DOHH2 (cell line): Measurements from ENCODE around the gene N4BP2L2.

Experiments
- H3F3A ChIP-seq: fragments of 200-600 bp; sonication (generic), shearing (Covaris generic); 2 replicates; pipeline ENCODE4 v1.6.0; 2016; ENCODE audit warnings: antibody characterized with exemption, mild to moderate bottlenecking; ENCODE audit not compliant: control insufficient read depth, insufficient read depth
- H3K27ac ChIP-seq: fragments of 200-600 bp; sonication (generic); 2 replicates; pipeline ENCODE4 v1.5.1; 2014; ENCODE audit warnings: low read depth, mild to moderate bottlenecking, low read length, moderate library complexity
- H3K27me3 ChIP-seq: fragments of 200-600 bp; sonication (generic); 2 replicates; pipeline ENCODE4 v1.6.1; 2014; ENCODE audit warnings: mild to moderate bottlenecking, low read length, mixed read lengths; ENCODE audit not compliant: control insufficient read depth
- H3K36me3 ChIP-seq: fragments of 200-600 bp; sonication (generic); 2 replicates; pipeline ENCODE4 v1.6.1; 2014; ENCODE audit warnings: mild to moderate bottlenecking, low read length, moderate library complexity, mixed read lengths; ENCODE audit not compliant: control insufficient read depth
- H3K4me1 ChIP-seq: fragments of 200-600 bp; sonication (generic); 2 replicates; pipeline ENCODE4 v1.6.1; 2014; ENCODE audit warnings: mild to moderate bottlenecking, low read length, mixed read lengths; ENCODE audit not compliant: control insufficient read depth
- H3K4me2 ChIP-seq: fragments of 200-600 bp; sonication (generic); 2 replicates; pipeline ENCODE4 v1.6.0; 2014; ENCODE audit warnings: mild to moderate bottlenecking, low read length, moderate library complexity
- H3K4me3 ChIP-seq: fragments of 200-600 bp; sonication (generic); 2 replicates; pipeline ENCODE4 v1.5.1; 2014; ENCODE audit warnings: mild to moderate bottlenecking, low read length, mixed read lengths
- H3K79me2 ChIP-seq: fragments of 200-600 bp; sonication (generic); 2 replicates; pipeline ENCODE4 v1.6.1; 2014; ENCODE audit warnings: mild to moderate bottlenecking, low read length, mixed read lengths; ENCODE audit not compliant: control insufficient read depth
- H3K9me2 ChIP-seq: fragments of 200-600 bp; sonication (generic); replicated peaks from 2 replicates; pipeline ENCODE4 v1.6.1; 2014; ENCODE audit warnings: mild to moderate bottlenecking, low read length, mixed read lengths; ENCODE audit not compliant: control insufficient read depth
- H3K9me3 ChIP-seq: fragments of 200-600 bp; sonication (generic); 2 replicates; pipeline ENCODE4 v1.6.1; 2014; ENCODE audit warnings: antibody characterized with exemption, low read length, mixed read lengths; ENCODE audit not compliant: control insufficient read depth, insufficient read depth
- H4K20me1 ChIP-seq: fragments of 200-600 bp; sonication (generic); 2 replicates; pipeline ENCODE4 v1.6.0; 2014; ENCODE audit warnings: low read depth, mild to moderate bottlenecking, antibody characterized with exemption, low read length, moderate library complexity; ENCODE audit not compliant: control insufficient read depth, insufficient read depth
- EZH2phosphoT487 ChIP-seq: fragments of 200-600 bp; sonication (generic); IDR thresholded peaks from 2 replicates; pipeline ENCODE4 v1.6.1; 2017; ENCODE audit warnings: borderline replicate concordance, mild to moderate bottlenecking, antibody characterized with exemption, low read length, moderate library complexity, mixed read lengths
- TF ChIP-seq, protein P1 (sequence below): fragments of 200-600 bp; sonication (generic); IDR thresholded peaks from one replicate; pipeline ENCODE4 v1.5.1; 2014; ENCODE audit warnings: antibody characterized with exemption, mild to moderate bottlenecking, low read depth, low read length; ENCODE audit not compliant: poor library complexity, severe bottlenecking

Gene N4BP2L2

DNA sequence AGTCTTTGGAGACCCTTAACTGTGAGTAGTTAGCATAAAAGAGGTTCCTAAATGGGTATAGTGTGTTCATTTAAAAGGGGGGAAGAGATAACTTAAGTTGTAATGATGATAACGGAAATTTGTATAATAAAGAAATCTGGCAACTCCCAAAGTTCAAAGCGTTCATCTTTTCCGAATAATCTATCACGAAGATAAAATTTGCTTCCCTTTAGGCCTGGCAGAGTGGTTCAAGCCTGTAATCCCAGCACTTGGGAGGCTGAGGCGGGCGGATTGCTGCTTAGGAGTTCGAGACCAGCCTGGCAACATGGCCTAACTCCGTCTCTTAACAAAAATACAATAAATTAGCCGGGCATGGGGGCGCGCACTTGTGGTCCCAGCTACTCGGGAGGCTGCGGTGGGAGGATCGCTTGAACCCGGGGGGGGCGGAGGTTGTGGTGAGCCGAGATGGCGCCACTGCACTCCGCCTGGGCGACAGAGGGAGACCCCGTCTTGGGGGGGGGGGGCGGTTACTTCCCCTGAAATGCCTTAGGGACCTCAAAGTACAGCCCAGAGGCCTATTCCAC, 934 bp downstream of the N4BP2L2 start:
- no peaks in the 10 kb centered on the region for H3K27me3 ChIP-seq
- TF ChIP-seq, protein P1, sequence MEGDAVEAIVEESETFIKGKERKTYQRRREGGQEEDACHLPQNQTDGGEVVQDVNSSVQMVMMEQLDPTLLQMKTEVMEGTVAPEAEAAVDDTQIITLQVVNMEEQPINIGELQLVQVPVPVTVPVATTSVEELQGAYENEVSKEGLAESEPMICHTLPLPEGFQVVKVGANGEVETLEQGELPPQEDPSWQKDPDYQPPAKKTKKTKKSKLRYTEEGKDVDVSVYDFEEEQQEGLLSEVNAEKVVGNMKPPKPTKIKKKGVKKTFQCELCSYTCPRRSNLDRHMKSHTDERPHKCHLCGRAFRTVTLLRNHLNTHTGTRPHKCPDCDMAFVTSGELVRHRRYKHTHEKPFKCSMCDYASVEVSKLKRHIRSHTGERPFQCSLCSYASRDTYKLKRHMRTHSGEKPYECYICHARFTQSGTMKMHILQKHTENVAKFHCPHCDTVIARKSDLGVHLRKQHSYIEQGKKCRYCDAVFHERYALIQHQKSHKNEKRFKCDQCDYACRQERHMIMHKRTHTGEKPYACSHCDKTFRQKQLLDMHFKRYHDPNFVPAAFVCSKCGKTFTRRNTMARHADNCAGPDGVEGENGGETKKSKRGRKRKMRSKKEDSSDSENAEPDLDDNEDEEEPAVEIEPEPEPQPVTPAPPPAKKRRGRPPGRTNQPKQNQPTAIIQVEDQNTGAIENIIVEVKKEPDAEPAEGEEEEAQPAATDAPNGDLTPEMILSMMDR = no peak
- TF ChIP-seq EZH2phosphoT487 = no peak
- H3K36me3 ChIP-seq = peaks cover 32% of the 10 kb centered on the region
- peak overlapping the region; percentile 84 for H3K4me2 ChIP-seq
- H3F3A ChIP-seq = no peaks in the 10 kb centered on the region
- no peaks in the 10 kb centered on the region for H3K9me3 ChIP-seq
- H4K20me1 ChIP-seq = no peaks in the 10 kb centered on the region
- H3K4me1 ChIP-seq = peaks cover 12% of the 10 kb centered on the region
- H3K4me3 ChIP-seq = peak overlapping the region; percentile 91
- no peak overlapping the region for H3K27ac ChIP-seq
- H3K79me2 ChIP-seq = peaks cover 46% of the 10 kb centered on the region
- H3K9me2 ChIP-seq = no peaks in the 10 kb centered on the region

DNA sequence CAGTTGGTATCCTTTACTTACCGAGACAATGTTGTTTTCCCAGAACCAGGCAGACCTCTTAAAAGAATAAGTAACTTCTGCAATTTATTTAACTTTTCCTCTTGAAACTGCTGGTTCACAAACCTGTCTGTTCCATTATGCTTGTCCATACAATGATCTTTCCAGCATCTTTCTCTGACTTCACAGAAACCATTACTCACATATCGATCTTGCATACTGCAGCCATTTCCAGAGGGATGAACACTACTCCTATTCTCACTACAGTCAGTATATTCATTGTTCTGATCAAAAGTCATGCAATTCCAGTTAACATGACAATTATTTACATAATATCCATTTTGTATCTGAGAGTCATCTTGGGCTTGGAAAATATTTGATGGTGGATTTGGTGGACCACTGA, 2.8 kb downstream of the N4BP2L2 start:
- Histone ChIP-seq H3K4me1 (peaks cover 12% of the 10 kb centered on the region), H3K27ac (no peak overlapping the region), H3K4me3 (no peak overlapping the region), H3K9me2 (no peaks in the 10 kb centered on the region), H4K20me1 (no peaks in the 10 kb centered on the region; the same call in 1 of the 2 replicates), H3F3A (no peaks in the 10 kb centered on the region), H3K27me3 (no peaks in the 10 kb centered on the region), H3K79me2 (peaks cover 59% of the 10 kb centered on the region), H3K36me3 (peaks cover 39% of the 10 kb centered on the region), H3K9me3 (no peaks in the 10 kb centered on the region), H3K4me2 (no peak overlapping the region)
- TF ChIP-seq EZH2phosphoT487 = no peak
- TF ChIP-seq, protein P1 = no peak

DNA sequence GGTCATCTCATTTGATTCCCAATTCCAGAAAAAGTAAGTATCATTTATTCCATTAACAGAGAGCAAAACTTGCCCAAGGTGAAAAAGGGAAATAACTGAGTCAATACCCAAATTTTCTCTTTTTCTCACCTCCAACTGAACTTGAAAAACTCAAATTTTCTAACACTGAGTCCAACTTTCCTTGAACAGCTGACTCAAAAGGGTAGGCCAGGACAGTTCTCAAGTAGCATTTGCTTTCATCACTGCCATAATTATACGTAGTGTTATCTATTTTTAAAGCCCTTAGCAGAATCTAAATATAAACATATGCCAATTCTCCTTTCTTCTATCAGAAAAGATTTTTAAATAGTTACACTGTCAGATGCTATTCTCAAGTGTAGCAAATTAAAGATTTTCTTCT, 3.5 kb downstream of the N4BP2L2 start:
- Histone ChIP-seq H3K9me2 (no peaks in the 10 kb centered on the region), H3K9me3 (no peaks in the 10 kb centered on the region), H3K4me2 (peak overlapping the region; percentile 10; the same call in 1 of the 2 replicates), H3F3A (no peaks in the 10 kb centered on the region), H3K27ac (no peak overlapping the region), H3K4me3 (no peak overlapping the region), H3K36me3 (peaks cover 39% of the 10 kb centered on the region), H3K79me2 (peaks cover 64% of the 10 kb centered on the region), H4K20me1 (no peaks in the 10 kb centered on the region; the same call in 1 of the 2 replicates), H3K4me1 (peaks cover 12% of the 10 kb centered on the region), H3K27me3 (no peaks in the 10 kb centered on the region)
- no peak for TF ChIP-seq EZH2phosphoT487
- TF ChIP-seq, protein P1 = no peak
